GM21737 (cell line): ENCODE measurements around the gene FOXA3.
"Not testable (repeated sequence)": the region's sequence is repeated elsewhere in the genome, so short reads cannot be mapped to it uniquely, and the experiment has no call there.

Source experiments
- ATAC-seq: cut with Tn5 transposase; IDR thresholded peaks from one replicate; pipeline ENCODE4 v1.9.1; 2021; ENCODE audit warnings: mild to moderate bottlenecking, moderate library complexity; ENCODE audit not compliant: unreplicated experiment

Gene FOXA3

GRCh38 chr19:45887200-45887710 is 23.1 kb downstream of the FOXA3 start:
- ATAC-seq, result no peak

GRCh38 chr19:45889210-45889885 is 25.2 kb downstream of the FOXA3 start:
- ATAC-seq, result no peak

DNA sequence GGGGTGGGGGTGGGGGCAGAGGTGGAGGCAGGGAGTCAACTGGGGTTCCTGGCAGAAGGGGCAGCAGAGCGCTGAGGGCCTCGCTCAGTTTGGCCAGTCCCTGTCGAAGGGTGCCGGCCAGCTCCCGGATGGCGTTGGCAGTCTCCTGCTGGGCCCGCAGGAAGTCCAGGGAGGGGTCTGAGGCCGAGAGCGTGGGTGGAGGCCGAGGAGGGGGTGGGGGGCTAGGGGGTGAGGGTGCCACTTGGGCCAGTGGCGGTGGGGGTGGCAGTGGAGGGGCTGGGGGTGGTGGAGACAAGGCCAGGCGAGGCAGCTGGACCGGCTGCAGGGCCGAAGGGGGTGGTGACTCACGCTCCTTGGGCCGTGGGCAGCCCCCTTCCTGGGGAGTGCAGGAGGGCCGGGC is 26.8 kb downstream of the FOXA3 start:
- no peak for ATAC-seq

- ATAC-seq, result no peak
Observed at GRCh38 chr19:45895519-45895972, 31.4 kb downstream of the FOXA3 start.

DNA sequence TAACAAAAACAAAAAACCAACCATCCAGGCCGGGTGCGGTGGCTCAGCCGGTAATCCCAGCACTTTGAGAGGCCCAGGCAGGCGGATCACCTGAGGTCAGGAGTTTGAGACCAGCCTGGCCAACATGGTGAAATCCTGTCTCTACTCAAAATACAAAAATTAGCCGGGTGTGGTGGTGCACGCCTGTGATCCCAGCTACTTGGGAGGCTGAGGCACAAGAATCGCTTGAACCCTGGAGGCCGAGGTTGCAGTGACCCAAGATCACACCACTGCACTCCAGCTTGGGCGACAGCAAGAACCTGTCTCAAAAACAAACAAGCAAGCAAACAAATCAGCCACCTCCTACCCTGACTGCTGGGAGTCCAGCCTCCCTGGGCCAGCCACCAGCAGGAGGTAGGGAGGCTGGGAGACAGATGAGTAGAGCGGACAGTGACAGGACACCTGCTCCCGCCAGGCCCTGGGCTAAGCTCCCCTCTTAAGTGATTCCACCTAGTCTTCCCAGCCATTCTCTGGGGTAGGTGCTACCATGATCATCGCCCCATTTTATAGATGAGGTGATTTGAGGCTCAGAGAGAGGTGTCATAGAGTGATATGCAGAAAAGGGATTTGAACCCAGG is 32.0 kb downstream of the FOXA3 start:
- ATAC-seq, result not testable (repeated sequence)

DNA sequence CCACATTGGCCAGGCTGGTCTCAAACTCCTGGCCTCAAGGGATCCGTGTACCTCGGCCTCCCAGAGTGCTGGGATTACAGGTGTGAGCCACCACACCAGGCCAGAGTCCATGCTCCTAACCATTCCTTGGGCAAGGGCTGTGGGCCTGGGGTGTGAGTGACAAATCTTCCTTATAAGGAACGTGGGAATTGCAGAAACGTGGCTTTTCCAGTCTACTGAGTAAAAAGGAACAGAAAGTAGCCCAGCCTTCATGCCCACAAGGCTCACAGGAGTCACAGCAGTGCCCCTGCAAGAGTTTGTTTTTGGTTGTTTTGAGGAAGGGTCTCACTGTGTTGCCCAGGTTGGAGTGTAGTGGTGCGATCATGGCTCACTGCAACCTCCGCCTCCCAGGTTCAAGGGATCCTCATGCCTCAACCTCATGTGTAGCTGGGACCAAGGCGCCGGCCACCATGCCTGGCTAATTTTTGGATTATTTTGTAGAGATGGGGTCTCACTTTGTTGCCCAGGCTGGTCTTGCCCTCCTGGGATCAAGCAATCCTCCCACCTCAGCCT is 33.2 kb downstream of the FOXA3 start:
- ATAC-seq, result no peak

DNA sequence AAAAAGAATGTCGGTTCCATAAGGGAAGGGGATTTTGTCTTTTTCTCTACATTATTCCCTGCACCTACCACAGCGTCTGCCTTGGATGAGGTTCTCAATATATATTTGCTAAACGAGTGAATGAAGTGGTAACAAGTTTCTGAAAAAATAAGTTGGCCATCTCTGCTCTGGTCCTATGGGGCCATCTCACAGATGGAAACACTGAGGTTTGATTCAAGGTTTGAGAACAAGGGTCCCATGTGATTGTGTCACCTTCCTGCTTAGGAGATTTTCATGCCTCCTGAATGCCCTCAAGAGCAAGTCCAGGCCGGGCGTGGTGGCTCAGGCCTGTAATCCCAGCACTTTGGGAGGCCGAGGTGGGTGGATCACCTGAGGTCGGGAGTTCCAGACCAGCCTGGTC is 35.1 kb downstream of the FOXA3 start:
- ATAC-seq, result no peak

DNA sequence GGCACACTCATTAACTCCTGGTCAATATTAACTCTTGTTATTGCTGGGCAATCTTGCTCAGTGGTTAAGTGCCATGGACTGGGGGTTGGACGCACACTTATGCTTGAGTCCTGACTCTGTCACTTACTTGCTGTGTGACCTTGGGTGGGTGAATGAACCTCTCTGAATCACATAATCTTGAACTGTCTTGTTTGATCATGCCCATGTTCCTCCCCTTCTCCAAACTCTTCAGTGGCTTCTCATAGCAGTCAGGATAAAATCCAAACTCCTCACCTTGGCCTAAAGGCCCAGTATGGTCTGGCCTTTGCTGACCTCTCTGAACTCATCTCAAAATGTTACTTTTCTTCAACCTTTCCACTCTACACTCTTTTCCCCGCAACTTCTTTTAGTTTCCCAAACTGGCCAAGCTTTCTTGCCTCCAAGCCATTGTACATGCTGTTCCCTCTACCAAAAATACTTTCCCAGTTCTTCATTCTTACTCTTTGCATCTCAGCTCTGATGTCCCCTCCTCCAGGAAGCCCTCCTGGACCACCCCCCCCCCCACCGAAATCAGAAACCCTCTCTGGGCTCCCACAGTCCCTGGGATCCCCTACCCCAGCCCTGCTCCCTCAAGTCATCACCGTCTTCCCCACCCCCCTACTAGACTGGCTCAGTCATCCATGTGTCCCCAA is 35.9 kb downstream of the FOXA3 start:
- ATAC-seq, result no peak

- no peak for ATAC-seq
Observed at GRCh38 chr19:45900738-45901431, 36.8 kb downstream of the FOXA3 start.

GRCh38 chr19:45901432-45901911 is 37.3 kb downstream of the FOXA3 start:
- ATAC-seq, result no peak

DNA sequence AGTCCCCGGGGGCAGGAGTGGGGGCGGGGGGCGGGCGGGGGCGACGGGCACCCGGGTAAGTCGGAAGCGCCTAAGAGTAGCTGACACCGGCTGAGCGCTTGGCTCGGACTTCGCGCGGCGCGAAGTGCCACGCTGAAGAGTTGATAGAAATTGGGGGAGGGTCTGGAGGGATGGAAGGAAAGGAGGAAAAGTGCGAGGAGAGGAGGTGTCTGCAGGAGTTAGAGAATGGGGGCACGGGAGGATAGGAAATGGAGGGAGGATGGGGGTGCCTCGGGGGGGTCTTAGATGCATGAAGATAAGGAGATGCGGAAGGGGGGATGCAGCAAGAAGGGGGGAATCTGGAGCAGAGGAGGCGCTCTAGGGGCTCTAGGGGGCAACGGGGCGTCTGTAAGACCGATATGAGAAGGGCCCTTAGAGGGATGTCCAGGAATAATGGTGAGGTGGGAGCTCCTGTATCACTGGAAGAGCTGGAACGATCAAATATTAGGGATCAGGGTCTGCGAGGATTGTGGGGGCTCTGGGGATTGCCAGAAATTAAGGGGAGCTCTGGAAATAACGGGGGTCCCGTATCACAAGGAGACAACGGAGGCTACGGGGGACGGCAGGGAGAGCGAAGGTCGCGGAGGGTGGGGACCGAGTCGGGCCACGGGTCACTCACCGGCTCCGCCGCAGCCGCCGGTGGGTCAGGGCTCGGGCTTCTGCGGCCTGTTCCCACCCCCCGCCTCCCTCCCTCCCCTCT is 38.0 kb downstream of the FOXA3 start, which contains the start of gene MYPOP:
MYPOP (minus strand) TSS at position 702 of the 739 bp plus-strand sequence. CDS start 840 bp downstream, outside the sequence.
- no peak for ATAC-seq

- ATAC-seq, result peak; percentile 78
Observed at GRCh38 chr19:45902651-45903625, 38.8 kb downstream of the FOXA3 start.

DNA sequence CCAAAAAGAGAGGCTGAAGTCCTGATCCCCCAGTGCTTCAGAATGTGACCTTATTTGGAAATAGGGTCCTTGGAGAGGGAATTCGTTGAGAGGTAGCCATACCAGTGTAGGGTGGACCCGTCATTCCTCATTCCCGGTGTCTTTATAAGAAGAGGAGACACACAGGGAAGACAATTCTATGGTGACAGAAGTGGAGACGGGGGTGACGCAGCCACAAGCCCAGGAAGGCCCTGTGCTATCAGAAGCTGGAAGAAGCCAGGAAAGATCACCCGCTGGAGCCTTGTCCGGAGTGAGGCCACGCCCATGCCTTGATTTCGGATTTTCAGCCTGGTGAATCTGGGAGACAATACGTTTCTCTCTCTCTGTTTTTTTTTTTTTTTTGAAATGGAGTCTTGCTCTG is 40.9 kb downstream of the FOXA3 start:
- ATAC-seq, result no peak

DNA sequence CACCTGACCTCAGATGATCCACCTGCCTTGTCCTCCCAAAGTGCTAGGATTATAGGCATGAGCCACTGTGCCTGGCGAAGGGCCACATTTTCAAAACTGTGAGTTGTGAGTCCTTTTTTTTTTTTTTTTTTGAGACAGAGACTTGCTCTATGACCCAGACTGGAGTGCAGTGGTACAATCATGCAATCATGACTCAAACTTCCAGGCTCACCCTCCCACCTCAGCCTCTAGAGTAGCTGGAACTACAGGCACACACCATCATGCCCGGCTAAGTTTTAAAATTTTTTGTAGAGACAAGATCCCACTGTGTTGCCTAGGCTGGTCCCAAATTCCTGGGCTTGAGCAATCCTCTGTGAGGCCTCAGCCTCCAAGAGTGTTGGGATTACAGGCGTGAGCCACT is 42.1 kb downstream of the FOXA3 start:
- ATAC-seq, result no peak

DNA sequence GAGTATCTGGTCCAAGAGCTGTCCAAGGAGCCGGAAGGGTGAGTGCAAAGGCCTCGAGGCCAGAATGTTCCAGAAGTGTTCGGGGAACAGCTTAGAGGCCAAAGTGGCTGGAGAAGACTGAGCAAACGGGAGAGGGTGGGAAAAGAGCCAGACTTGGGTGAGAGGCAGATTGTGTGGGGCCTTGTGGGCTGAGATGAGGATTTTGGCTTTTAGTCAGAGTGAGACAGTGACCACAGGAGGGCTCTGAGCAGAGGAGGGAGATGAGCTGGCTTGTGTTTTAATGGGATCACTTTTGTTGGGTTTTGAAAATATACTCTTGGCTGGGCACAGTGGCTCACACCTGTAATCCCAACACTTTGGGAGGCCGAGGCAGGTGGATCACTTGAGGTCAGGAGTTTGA is 44.8 kb downstream of the FOXA3 start:
- no peak for ATAC-seq

GRCh38 chr19:45911291-45911690 is 47.2 kb downstream of the FOXA3 start:
- no peak for ATAC-seq

DNA sequence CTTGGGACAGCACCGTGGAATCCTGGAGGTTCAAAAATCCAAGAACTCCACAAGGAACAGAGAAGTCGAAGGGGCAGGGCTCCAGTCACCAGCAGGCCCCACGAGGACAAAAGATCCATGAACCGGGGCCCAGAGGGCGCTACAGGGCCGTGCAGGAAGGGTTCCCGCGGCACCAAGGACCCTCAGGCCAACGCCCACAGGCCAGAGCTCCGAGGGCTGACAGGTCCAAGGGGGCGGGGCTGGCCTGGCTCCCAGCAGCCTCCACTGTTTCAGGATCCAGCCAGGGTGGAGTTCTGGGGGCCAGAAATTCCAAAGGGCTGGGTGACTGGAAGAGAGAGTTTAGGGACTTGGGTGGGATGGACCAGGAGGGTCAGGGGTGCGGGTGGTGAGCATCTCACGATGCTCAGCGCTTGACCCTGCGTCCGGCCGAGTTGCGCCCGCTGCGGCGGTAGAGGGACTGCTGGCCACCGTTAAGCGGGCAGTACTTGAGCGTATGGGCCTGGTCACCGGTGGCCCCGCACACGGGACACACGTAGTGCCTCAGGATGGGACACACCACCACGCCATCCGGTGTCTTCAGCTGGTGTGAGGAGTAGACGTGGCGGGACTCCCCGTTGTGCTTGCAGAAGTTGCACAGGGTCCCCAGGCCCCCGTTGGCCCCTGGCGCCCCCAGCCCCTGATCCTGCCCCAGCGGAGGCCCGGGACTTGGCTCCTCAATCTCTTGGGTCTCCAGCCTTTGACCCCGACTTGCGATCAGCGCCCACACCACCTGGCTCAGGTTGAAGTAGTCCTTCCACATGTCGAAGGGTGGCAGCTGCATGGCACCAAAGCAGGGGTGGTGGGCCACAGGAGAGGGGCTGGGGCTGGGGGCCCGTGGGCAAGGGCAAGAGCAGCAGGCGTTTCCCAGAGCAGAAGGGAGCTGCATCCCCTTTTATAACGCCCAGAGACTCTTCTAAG is 50.0 kb downstream of the FOXA3 start, which contains the start of gene NANOS2:
NANOS2 (minus strand) TSS at position 905 of the 957 bp plus-strand sequence; CDS start at position 820, 85 bp downstream.
- ATAC-seq, result no peak
